Fibroblast of pulmonary artery (primary cell): Measurements from ENCODE around the gene SAXO1.

Source experiments
- DNase-seq: peaks from one replicate; pipeline ENCODE4 v3.0.0-alpha.2; 2010; ENCODE audit warnings: low read depth
- H3K4me3 ChIP-seq: replicated peaks from 2 replicates; pipeline ENCODE4 v1.5.1; 2011; ENCODE audit warnings: low read depth, mild to moderate bottlenecking, control low read depth, low read length, moderate library complexity
- TF ChIP-seq, protein P1 (sequence below): IDR thresholded peaks from 2 replicates; pipeline ENCODE4 v1.5.1; 2011; ENCODE audit warnings: mild to moderate bottlenecking, control low read depth, low read length, inconsistent platforms; ENCODE audit errors: missing control alignments

SAXO1 gene

DNA sequence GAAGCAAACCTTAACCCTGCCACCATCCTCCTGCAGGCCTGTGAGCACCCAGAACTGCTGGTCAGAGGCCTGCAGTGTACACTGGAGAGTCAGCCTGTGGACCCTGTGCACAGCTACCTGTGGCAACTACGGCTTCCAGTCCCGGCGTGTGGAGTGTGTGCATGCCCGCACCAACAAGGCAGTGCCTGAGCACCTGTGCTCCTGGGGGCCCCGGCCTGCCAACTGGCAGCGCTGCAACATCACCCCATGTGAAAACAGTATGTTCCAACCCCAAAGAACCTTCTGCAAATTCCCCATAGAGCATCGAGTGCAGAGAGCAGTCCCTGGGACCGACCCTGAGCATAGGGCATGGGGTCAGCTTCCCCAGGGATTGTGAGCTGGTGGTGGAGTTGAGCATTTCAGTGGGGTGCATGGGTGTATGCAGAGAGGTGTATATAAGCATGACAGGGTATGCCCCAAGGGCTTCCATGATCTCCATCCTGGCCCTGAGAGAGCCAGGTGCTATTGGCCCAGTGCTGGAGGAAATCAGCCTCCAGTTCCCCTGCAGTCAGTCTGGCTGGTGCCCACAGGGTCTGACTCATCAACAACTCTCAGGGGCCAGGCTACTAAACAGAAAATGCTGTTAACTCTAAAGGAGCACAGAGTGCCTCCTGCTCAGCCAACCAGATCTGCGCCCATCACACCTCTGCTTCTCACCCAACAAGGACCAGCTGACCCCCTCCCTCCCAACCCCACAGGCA, 126.2 kb downstream of the SAXO1 start:
- no peak overlapping the region for H3K4me3 ChIP-seq
- TF ChIP-seq, protein P1, sequence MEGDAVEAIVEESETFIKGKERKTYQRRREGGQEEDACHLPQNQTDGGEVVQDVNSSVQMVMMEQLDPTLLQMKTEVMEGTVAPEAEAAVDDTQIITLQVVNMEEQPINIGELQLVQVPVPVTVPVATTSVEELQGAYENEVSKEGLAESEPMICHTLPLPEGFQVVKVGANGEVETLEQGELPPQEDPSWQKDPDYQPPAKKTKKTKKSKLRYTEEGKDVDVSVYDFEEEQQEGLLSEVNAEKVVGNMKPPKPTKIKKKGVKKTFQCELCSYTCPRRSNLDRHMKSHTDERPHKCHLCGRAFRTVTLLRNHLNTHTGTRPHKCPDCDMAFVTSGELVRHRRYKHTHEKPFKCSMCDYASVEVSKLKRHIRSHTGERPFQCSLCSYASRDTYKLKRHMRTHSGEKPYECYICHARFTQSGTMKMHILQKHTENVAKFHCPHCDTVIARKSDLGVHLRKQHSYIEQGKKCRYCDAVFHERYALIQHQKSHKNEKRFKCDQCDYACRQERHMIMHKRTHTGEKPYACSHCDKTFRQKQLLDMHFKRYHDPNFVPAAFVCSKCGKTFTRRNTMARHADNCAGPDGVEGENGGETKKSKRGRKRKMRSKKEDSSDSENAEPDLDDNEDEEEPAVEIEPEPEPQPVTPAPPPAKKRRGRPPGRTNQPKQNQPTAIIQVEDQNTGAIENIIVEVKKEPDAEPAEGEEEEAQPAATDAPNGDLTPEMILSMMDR: no peak
- DNase-seq: peak; percentile 50

DNA sequence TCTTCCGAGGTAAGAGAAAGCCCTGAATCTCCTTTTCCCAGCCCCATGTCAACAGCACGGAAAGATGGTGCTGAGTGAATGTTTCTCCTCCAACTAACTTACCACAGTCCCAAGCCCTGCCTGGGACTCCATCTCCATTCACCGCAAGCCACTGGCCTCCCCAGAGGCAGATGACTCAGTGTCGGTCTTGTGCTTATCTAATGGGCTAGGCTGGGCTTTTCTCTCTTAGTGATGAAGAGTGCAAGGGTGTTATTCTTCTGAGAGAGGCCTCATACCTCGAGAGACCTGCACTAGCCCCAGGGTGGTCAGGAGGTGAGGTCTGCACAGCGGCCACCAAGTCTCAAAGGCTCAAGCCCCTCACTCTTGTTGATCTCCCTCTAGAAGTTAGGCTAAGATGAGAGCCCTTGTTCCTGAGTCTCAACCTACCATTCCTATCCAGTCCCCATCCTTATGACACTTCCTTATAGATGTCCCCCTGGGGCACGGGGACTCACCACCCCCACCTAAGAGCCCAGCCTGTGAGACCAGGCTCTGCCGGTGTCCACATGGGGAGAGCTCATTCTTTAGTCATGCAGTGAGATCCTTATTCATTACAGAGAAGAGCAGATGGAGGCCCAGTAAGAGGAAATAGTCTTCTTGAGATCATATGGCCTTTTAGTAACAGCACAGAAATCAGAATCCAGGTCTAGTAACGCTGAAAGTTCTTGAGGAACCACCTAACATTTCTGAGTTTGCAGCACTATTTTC, 127.0 kb downstream of the SAXO1 start:
- H3K4me3 ChIP-seq: no peak overlapping the region
- peak; percentile 21 for DNase-seq
- TF ChIP-seq, protein P1: no peak

DNA sequence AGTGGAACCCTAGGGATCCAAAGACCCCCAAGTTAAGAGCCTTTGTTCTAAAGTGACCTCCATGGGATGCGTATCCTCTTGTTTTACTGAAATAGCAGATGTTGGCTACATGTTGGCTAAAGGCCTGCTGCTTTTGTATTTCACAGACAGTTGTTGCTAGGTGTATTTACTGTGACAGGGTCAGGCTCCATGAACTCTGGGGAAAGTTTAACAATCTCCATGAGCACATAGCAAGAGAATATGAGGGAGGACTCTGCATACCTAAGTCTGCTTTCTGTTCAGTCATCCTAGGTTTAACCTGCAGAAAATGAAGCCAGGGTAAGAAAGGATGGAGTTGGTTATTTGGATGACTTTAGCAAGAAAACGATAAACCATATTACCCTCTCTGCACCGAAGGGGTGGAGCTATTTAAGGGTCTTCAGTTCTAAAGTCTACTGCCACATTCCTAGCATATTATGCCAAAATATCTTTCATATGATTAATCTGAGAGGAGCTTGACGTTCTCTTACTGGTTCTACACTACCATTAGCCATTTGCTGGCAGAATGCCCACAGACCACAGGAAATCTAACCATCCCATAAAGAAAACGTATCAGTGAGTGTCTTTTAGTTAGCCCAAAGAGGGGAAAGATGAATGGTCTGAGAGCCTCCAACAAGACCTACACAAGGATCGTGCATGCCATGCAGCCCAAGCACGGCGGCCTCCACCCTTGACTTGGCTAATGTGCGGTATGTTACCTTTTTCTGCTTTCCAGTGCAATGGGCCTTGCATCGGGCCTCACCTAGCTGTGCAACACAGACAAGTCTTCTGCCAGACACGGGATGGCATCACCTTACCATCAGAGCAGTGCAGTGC, 127.8 kb downstream of the SAXO1 start:
- peak; percentile 55 for DNase-seq
- TF ChIP-seq, protein P1: no peak
- no peak overlapping the region for H3K4me3 ChIP-seq

DNA sequence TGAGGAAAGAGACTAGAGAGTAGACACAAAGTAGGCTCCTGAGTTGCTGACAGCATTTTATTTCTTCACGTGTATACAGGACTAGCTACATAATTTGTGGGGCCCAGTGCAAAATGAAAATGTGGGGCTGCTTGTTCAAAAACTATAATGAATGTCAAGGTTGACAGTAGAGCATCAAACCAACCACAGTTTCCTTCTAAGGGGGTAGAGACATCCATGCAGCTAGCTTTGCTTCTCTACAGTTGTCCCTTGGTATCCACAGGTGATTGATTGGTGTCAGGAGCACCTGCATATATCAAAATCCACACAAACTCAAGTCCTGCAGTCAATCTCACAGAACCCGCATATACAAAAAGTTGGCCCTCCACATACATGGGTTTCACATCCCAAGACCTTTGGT, 129.6 kb downstream of the SAXO1 start:
- TF ChIP-seq, protein P1: no peak
- no peak overlapping the region for H3K4me3 ChIP-seq
- no peak for DNase-seq

DNA sequence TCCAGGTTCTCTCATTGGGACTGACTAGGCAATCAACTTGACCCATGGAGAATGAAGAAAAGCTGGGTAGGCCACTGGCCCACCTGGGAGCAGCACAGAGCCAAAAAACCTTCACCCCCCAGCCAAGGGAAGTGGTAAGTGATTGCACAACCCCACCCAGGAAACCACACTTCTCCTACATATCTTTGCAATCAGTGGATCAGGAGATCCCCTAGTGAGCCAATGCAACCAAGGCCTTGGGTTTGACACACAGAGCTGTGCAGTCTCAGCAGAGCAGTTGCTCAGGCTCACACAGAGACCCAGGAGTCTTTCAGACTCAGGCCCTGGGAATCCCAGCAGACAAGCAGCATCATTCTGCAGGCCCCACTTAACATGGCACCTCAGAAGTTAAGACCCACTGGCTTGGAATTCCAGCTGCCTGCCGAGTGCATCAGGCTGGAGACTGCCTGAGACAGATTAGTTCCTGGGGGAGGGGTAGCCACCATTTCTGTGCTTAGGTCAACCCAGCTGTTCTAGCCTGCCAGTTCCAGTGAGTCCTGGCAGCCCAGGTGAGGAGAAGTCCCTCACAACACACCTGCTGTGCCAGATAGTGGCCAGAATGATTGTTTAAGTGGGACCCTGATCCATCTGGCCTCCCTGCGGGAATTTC, 136.4 kb downstream of the SAXO1 start:
- DNase-seq: no peak
- TF ChIP-seq, protein P1: no peak
- H3K4me3 ChIP-seq: no peak overlapping the region

DNA sequence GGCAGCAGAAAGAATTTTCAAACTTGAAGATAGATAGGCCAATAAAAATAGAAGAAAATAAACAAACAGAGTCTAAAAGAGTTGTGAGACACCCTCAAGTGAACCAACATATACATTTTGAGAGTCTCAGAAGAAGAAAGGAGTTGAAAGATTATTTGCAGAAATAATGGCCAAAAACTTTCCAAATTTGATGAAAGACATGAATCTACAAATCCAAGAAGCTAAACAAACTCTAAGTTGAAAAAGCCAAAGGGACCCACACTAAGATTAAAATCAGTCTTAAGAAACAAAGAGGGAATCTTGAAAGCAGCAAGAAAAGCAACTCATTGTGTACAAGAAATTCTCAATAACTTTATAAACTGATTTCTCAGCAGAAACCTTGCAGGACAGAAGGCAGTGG, 137.0 kb downstream of the SAXO1 start:
- no peak overlapping the region for H3K4me3 ChIP-seq
- TF ChIP-seq, protein P1: no peak
- DNase-seq: no peak
